GM13976 (cell line): ENCODE data around the gene TOR4A.

Experiments
- DNase-seq: peaks from one replicate; pipeline ENCODE4 v3.0.0; 2012; ENCODE audit warnings: low spot score
- in situ Hi-C: fragments of 300-500 bp; cut with MboI; formaldehyde crosslinking; loops from one replicate; pipeline ENCODE4 v1.12.0; 2022; ENCODE audit warnings: low sequenced_read_pairs, mixed read lengths, inconsistent platforms; ENCODE audit not compliant: unreplicated experiment
- TF ChIP-seq, protein P1 (sequence below): IDR thresholded peaks from 2 replicates; pipeline ENCODE4 v1.5.1; 2012; ENCODE audit warnings: borderline replicate concordance, mild to moderate bottlenecking; ENCODE audit not compliant: insufficient read depth; ENCODE audit errors: extremely low read depth, missing control alignments, control extremely low read depth

Gene TOR4A

DNA sequence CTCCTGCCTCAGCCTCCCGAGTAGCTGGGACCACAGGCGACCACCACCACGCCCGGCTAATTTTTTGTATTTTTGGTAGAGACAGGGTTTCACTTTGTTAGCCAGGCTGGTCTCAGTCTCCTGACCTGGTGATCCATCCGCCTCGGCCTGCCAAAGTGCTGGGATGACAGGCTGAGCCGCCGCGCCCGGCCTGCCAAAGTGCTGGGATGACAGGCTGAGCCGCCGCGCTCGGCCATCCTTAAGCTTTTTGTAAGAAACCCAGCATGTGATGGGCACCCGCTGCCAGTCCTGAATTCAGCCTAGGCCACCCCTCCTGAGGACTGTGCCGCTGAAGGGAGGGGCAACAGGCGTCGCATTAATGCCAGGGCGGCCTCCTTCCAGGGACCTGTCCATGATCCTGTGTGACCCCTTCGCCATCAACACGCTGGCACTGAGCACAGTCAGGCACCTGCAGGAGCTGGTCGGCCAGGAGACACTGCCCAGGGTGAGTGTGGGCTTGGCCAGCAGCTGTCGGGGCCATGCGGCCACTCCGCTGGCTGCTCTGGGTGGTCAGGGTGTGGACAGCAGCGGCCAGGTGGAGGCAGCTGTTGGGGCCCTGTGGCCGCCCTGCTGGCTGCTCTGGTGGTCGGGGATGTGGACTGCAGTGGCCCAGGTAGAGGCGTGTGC is 11.9 kb upstream of the TOR4A start:
- in situ Hi-C loops: no loop called here
- TF ChIP-seq, protein P1, sequence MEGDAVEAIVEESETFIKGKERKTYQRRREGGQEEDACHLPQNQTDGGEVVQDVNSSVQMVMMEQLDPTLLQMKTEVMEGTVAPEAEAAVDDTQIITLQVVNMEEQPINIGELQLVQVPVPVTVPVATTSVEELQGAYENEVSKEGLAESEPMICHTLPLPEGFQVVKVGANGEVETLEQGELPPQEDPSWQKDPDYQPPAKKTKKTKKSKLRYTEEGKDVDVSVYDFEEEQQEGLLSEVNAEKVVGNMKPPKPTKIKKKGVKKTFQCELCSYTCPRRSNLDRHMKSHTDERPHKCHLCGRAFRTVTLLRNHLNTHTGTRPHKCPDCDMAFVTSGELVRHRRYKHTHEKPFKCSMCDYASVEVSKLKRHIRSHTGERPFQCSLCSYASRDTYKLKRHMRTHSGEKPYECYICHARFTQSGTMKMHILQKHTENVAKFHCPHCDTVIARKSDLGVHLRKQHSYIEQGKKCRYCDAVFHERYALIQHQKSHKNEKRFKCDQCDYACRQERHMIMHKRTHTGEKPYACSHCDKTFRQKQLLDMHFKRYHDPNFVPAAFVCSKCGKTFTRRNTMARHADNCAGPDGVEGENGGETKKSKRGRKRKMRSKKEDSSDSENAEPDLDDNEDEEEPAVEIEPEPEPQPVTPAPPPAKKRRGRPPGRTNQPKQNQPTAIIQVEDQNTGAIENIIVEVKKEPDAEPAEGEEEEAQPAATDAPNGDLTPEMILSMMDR: no peak
- DNase-seq: no peak

DNA sequence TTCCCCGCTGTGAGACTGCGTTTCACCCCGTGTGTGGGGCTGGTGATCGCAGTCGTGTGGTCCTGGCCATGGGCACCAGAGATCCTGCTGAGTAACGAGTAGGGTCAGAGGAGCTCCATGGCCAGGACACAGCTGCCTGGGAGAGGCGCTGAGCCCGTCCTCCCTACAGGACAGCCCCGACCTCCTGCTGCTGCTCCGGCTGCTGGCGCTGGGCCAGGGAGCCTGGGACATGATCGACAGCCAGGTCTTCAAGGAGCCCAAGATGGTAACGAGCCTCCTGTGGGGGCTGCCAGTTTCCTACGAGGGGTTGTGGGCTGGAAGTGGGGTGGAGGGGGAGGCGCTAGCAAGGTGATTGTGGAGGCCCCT is 11.4 kb upstream of the TOR4A start:
- in situ Hi-C loops: no loop called here
- TF ChIP-seq, protein P1: no peak
- no peak for DNase-seq

DNA sequence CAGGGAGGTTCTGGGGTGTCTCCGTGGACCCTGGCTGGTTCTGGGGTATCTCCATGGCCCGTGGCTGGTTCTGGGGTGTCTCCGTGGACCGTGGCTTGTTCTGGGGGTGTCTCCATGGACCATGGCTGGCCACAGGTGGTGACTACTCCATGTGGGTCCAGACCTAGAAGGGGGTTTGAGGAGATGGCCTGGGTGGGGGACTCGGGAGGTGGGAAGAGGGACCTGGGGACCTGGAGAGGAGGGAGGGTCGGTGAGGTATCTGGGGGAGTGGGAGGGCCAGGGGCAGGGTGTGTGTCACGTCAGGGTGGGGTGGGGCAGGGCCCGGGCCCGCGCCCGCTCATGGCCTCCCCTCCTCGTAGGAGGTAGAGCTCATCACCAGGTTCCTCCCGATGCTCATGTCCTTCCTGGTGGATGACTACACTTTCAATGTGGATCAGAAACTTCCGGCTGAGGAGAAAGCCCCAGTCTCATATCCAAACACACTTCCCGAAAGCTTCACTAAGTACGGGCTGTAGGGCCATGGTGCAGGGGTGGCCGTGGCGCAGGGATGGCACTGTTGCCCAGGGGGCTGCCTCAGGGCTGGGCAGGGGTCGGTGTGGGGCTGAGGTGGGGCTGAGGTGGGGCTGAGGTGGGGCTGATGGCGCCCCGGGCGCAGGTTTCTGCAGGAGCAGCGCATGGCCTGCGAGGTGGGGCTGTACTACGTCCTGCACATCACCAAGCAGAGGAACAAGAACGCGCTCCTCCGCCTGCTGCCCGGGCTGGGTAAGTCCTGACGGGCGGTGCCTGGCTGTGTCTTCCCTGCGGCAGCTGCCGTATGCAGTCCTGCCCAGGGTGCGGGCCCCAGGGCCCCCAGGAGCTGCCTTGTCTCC is 10.7 kb upstream of the TOR4A start:
- TF ChIP-seq, protein P1: no peak
- no peak for DNase-seq
- in situ Hi-C loops: no loop called here

DNA sequence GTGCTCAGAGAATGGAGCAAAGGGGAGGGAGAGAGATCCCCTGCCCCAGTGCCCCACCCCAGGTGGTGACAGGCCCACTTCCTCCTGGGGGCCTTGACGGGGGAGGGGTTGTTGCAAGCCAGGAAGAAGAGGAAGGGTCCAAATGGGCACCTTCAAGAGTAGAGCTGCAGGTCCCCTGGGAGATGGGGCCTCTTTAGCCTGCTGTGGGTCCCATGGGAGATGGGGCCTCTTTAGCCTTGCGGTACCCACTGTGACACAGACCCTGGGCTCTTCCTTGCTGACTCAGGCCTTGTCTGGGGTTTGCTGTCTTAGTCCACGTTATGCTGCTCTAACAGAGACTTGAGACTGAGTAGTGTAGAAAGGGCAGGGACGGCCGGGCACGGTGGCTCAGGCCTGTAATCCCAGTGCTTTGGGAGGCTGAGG is 9.6 kb upstream of the TOR4A start:
- DNase-seq: no peak
- TF ChIP-seq, protein P1: no peak
- in situ Hi-C loops: no loop called here

DNA sequence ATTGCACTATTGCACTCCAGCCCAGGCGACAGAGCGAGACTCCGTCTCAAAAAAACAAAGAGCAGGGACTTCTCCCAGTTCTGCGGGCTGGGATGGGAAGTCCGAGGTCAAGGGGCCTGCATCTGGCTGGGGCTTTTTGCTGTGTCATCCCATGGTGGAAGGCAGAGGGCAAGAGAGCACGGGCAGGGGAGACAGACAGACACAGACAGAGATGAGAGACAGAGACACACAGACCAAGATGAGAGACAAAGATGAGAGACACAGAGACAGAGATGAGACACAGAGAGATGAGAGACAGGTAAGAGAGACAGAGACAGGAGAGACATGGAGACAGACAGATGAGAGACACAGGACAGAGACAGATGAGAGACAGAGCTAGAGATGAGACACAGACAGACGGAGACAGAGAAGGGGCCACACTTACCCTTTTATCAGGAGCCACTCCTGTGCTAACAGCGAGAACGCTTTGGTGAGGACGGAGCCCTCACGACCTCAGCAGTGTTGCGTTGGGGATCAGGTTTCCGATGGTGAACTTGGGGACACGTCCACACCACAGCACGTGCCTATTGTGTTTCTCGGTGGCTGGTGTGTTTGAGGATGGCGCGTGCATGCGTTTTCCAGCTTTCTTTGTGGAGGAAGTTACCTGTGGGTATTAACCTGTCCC is 8.9 kb upstream of the TOR4A start:
- in situ Hi-C loops: no loop called here
- TF ChIP-seq, protein P1: no peak
- DNase-seq: no peak

DNA sequence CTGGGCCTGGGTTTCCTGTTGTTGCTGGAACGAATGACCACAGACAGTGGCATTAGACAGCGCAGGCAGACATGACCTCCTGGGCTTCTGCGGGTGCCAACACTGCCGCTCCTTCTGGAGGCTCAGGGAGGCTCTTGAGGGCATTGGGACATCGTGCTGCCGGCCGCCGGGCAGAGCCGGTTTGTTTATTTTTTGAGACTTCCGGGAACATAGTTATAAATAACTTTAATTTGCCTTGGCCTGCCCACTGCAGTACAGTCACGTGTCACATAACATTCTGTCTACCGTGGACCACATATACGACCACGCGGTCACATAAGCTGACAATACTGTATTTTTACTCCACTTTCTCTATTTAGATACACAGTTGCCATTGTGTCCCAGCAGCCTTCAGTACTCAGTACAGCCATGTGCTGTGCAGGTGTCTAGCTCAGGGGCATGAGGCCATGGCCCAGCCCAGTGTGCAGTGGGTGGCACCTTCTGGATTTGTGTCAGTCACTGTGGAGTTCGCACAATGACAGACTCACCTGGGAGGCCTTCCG is 8.2 kb upstream of the TOR4A start:
- DNase-seq: peak; percentile 66
- TF ChIP-seq, protein P1: no peak

More for the DNA sequence above, 8.2 kb upstream of the TOR4A start:
- in situ Hi-C loops: no loop called here
